IPS-NIHi11 (cell line): ENCODE data around the gene RHOC.

ENCODE experiments used
- DNase-seq: peaks from one replicate; pipeline ENCODE4 v3.0.0; 2012; ENCODE audit warnings: mixed read lengths, low spot score

RHOC gene

GRCh38 chr1:112717263-112717873 lies 10.4 kb upstream of the RHOC start:
- DNase-seq = no peak

GRCh38 chr1:112716133-112716720 lies 9.3 kb upstream of the RHOC start:
- peak; percentile 80 for DNase-seq

GRCh38 chr1:112715264-112716053 lies 8.5 kb upstream of the RHOC start, which contains the start of gene PPM1J:
Gene PPM1J (minus strand): TSS chr1:112715332. CDS start chr1:112715301, 31 bp downstream.
- DNase-seq = peak; percentile 97

- no peak for DNase-seq
Observed at GRCh38 chr1:112714313-112715263, 7.7 kb upstream of the RHOC start.

- no peak for DNase-seq
Observed at GRCh38 chr1:112713466-112714312, 6.8 kb upstream of the RHOC start.

GRCh38 chr1:112712701-112713128 lies 5.8 kb upstream of the RHOC start:
- no peak for DNase-seq

- DNase-seq = no peak
Observed at GRCh38 chr1:112712191-112712590, 5.3 kb upstream of the RHOC start.

- no peak for DNase-seq
Observed at GRCh38 chr1:112711670-112712069, 4.7 kb upstream of the RHOC start.

- no peak for DNase-seq
Observed at GRCh38 chr1:112711041-112711440, 4.1 kb upstream of the RHOC start.

GRCh38 chr1:112710586-112710985 lies 3.7 kb upstream of the RHOC start:
- no peak for DNase-seq

GRCh38 chr1:112710159-112710558 lies 3.2 kb upstream of the RHOC start:
- no peak for DNase-seq

GRCh38 chr1:112708489-112708888 lies 1.6 kb upstream of the RHOC start:
- DNase-seq = no peak

- no peak for DNase-seq
Observed at GRCh38 chr1:112708002-112708448, 1.1 kb upstream of the RHOC start.

GRCh38 chr1:112707221-112708001 lies 484 bp upstream of the RHOC start:
- DNase-seq = peak; percentile 86

GRCh38 chr1:112704934-112705627 lies 1.8 kb downstream of the RHOC start:
- DNase-seq = peak; percentile 88

GRCh38 chr1:112704391-112704933 lies 2.5 kb downstream of the RHOC start:
- no peak for DNase-seq

- DNase-seq = no peak
Observed at GRCh38 chr1:112703706-112704105, 3.2 kb downstream of the RHOC start.

GRCh38 chr1:112702420-112703261 lies 4.3 kb downstream of the RHOC start:
- DNase-seq = no peak
